ENCODE data around the gene RBM23.
"Not testable (repeated sequence)": the region's sequence is repeated elsewhere in the genome, so short reads cannot be mapped to it uniquely, and the experiment has no call there.

Gene RBM23

GRCh38 chr14:22918804-22919600 is at the start of gene RBM23:
Gene RBM23, minus strand, starts transcription at chr14:22919149.
- peak; percentile 85 for DNase-seq

- DNase-seq = no peak
Measured at GRCh38 chr14:22966783-22967269, 47.9 kb upstream of the RBM23 start.

GRCh38 chr14:22965916-22966782 is 47.2 kb upstream of the RBM23 start:
- not testable (repeated sequence) for DNase-seq

- DNase-seq = no peak
Measured at GRCh38 chr14:22962061-22962676, 43.2 kb upstream of the RBM23 start.

- DNase-seq = no peak
Measured at GRCh38 chr14:22955702-22956569, 37.0 kb upstream of the RBM23 start.

GRCh38 chr14:22952418-22952817 is 33.5 kb upstream of the RBM23 start:
- no peak for DNase-seq

GRCh38 chr14:22951795-22952194 is 32.8 kb upstream of the RBM23 start:
- not testable (repeated sequence) for DNase-seq

- DNase-seq = no peak
Measured at GRCh38 chr14:22945642-22946041, 26.7 kb upstream of the RBM23 start.

GRCh38 chr14:22939684-22940083 is 20.7 kb upstream of the RBM23 start:
- DNase-seq = no peak

GRCh38 chr14:22935156-22935555 is 16.2 kb upstream of the RBM23 start:
- no peak for DNase-seq

GRCh38 chr14:22932146-22932545 is 13.2 kb upstream of the RBM23 start:
- no peak for DNase-seq

GRCh38 chr14:22929961-22930364 is 11.0 kb upstream of the RBM23 start:
- DNase-seq = no peak

GRCh38 chr14:22929104-22929960 is 10.4 kb upstream of the RBM23 start, which contains the start of gene PRMT5:
Gene PRMT5, minus strand, starts transcription at chr14:22929376. Its CDS starts 15 bp downstream, at chr14:22929361.
- DNase-seq = peak; percentile 84

- DNase-seq = no peak
Measured at GRCh38 chr14:22928237-22929103, 9.5 kb upstream of the RBM23 start.

- no peak for DNase-seq
Measured at GRCh38 chr14:22926316-22926715, 7.4 kb upstream of the RBM23 start.

- DNase-seq = no peak
Measured at GRCh38 chr14:22925513-22925912, 6.6 kb upstream of the RBM23 start.

- no peak for DNase-seq
Measured at GRCh38 chr14:22923746-22924145, 4.8 kb upstream of the RBM23 start.

- no peak for DNase-seq
Measured at GRCh38 chr14:22922294-22922693, 3.3 kb upstream of the RBM23 start.

GRCh38 chr14:22920697-22921096 is 1.7 kb upstream of the RBM23 start:
- no peak for DNase-seq

GRCh38 chr14:22919601-22919921 is 612 bp upstream of the RBM23 start:
- DNase-seq = no peak
